Glutamatergic neuron (in vitro differentiated cells): ENCODE measurements around the gene PPM1D. TPM values are rescaled to one million over a fixed set of nuclear protein-coding genes. Genes with fewer than 3 reads are reported as not detected.

Experiments used
- DNase-seq: peaks from one replicate; pipeline ENCODE4 v3.0.0; 2022
- H3K27ac Mint-ChIP-seq: one replicate; pipeline ENCODE4 v1.8.0; 2020; ENCODE audit warnings: mild to moderate bottlenecking, mixed read lengths, inconsistent platforms; ENCODE audit not compliant: unreplicated experiment
- H3K27me3 Mint-ChIP-seq: one replicate; pipeline ENCODE4 v1.8.0; 2020; ENCODE audit warnings: mild to moderate bottlenecking, moderate library complexity, mixed read lengths, inconsistent platforms; ENCODE audit not compliant: unreplicated experiment
- H3K36me3 Mint-ChIP-seq: one replicate; pipeline ENCODE4 v1.8.0; 2020; ENCODE audit warnings: mild to moderate bottlenecking, mixed read lengths, inconsistent platforms; ENCODE audit not compliant: unreplicated experiment
- H3K4me1 Mint-ChIP-seq: one replicate; pipeline ENCODE4 v1.8.0; 2020; ENCODE audit warnings: mild to moderate bottlenecking, low read depth, mixed read lengths, inconsistent platforms; ENCODE audit not compliant: unreplicated experiment
- H3K4me3 Mint-ChIP-seq: one replicate; pipeline ENCODE4 v1.8.0; 2020; ENCODE audit warnings: mild to moderate bottlenecking, mixed read lengths, inconsistent platforms; ENCODE audit not compliant: unreplicated experiment
- H3K9me3 Mint-ChIP-seq: one replicate; pipeline ENCODE4 v1.8.0; 2020; ENCODE audit warnings: mild to moderate bottlenecking, moderate library complexity, mixed read lengths, inconsistent platforms; ENCODE audit not compliant: unreplicated experiment
- CTCF ChIP-seq: fragments of 200-600 bp; sonication (generic); IDR thresholded peaks from one replicate; pipeline ENCODE4 v1.5.0; 2021; ENCODE audit not compliant: partially characterized antibody, unreplicated experiment
- total RNA-seq: library from RNA; stranded (reverse); fragmentation: NEBNext Ultra II Directional; extraction: Animal tissue kit (Norgen Biotek cat#: 25700); gene quantifications from one replicate; pipeline ENCODE4 v1.2.1, GENCODE V29; 2021; ENCODE audit not compliant: unreplicated experiment

The PPM1D gene
- total RNA-seq, 1 donor from 2014 or later = 19.3 TPM

DNA sequence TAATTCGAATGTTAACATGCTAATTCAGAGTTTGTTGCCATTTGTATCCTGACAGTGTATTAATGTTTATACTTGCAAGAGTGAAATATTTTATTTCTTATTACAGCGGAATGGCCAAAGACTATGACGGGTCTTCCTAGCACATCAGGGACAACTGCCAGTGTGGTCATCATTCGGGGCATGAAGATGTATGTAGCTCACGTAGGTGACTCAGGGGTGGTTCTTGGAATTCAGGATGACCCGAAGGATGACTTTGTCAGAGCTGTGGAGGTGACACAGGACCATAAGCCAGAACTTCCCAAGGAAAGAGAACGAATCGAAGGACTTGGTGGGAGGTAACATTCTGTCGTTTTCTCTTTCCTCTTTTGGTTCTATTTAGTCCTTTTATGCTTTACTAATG lies 23.4 kb downstream of the PPM1D start:
- no peak overlapping the region for H3K27ac Mint-ChIP-seq
- H3K4me1 Mint-ChIP-seq = peaks cover 8% of the 10 kb centered on the region
- H3K36me3 Mint-ChIP-seq = no peaks in the 10 kb centered on the region
- TF ChIP-seq CTCF = no peak
- DNase-seq = no peak
- H3K9me3 Mint-ChIP-seq = no peaks in the 10 kb centered on the region
- H3K4me3 Mint-ChIP-seq = no peak overlapping the region
- H3K27me3 Mint-ChIP-seq = no peaks in the 10 kb centered on the region

DNA sequence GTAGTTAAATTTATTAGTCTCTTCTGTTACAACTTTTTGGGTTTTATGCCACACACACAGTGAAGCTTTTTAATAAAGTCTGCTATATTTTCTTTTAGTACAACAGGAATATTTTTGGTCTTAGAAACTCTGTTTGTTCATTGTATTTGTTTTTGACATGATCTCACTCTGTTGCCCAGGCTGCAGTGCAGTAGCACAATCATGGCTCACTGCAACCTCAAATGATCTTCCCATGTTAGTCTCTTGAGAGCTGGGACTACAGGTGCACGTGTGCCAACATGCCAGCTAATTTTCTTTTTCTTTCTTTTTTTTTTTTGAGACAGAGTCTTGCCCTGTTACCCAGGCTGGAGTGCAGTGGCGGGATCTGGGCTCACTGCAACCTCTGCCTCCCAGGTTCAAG lies 27.1 kb downstream of the PPM1D start:
- Mint-ChIP-seq H3K9me3 (no peaks in the 10 kb centered on the region), H3K4me3 (no peak overlapping the region), H3K36me3 (no peaks in the 10 kb centered on the region), H3K27me3 (no peaks in the 10 kb centered on the region), H3K4me1 (peaks cover 3% of the 10 kb centered on the region), H3K27ac (no peak overlapping the region)
- TF ChIP-seq CTCF = no peak
- no peak for DNase-seq

DNA sequence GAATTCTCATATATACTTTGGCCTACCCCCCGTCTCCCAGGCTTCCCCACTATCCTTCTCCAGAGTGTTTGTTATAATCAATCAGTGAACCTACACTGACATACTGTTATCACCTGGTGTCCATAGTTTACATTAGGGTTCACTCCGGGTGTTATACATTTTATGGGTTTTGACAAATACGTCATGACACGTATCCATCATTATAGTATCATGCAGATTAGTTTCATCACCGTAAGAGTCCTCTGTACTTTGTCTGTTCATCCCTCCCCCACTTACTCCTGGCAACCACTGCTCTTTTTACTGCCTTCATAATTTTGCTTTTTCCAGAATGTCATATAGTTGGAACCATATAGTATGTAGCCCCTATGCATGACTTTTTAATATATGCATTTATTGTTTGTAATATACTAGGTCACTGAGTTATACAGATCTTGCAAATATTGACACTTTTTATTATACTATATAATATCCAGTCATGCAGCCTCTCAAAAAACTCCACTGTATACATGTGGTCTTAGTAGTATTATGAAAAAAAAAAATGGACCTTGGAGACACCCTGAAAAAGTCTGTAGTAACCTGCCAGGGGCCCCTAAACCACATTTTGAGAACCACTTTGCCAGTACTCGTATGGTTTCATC lies 28.4 kb downstream of the PPM1D start:
- H3K4me1 Mint-ChIP-seq = peaks cover 2% of the 10 kb centered on the region
- H3K4me3 Mint-ChIP-seq = no peak overlapping the region
- no peak for TF ChIP-seq CTCF
- DNase-seq = no peak
- no peaks in the 10 kb centered on the region for H3K9me3 Mint-ChIP-seq
- peaks cover 1% of the 10 kb centered on the region for H3K27me3 Mint-ChIP-seq
- H3K36me3 Mint-ChIP-seq = no peaks in the 10 kb centered on the region
- H3K27ac Mint-ChIP-seq = no peak overlapping the region

DNA sequence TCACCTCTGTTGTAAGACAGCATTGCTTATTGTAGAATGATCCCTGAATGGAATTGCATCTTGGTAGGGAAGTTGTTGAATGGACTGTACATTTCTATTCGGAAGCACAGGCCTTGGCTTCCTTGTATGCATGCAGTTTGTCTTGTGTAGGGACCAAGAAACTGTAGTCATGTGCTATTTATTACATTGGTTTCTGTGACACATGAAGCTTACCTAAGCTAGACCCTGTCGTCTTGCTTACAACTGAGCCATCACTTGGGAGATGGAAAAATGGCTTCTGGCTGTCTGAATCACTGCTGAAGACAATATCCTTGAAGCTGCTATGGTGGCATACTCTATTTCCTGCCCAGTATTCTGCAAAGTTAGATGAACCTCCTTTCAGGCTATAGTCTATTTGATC lies 29.1 kb downstream of the PPM1D start:
- Mint-ChIP-seq H3K27ac (no peak overlapping the region), H3K36me3 (no peaks in the 10 kb centered on the region), H3K4me1 (no peaks in the 10 kb centered on the region), H3K27me3 (peaks cover 1% of the 10 kb centered on the region), H3K4me3 (no peak overlapping the region), H3K9me3 (no peaks in the 10 kb centered on the region)
- DNase-seq = no peak
- no peak for TF ChIP-seq CTCF

DNA sequence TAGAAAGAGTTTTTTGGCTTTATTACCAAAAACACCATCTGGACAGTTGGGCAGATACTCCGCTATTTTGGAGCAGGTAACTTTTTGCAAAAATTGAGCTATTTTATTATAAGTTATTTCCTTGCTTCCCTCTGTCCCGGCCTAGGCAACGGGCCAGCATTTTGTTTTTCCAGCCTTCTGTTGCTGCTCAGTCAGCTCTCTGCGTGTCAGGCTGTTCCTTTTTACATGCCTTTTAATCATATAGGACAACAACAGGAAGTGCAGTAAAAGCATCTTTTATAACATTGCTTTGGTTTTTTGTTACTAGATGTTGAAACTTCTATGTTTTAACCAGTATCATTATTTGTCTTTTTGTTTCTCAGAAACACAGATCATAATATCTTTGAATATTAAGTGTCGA lies 30.4 kb downstream of the PPM1D start:
- TF ChIP-seq CTCF = no peak
- Mint-ChIP-seq H3K27ac (no peak overlapping the region), H3K9me3 (no peaks in the 10 kb centered on the region), H3K4me3 (no peak overlapping the region), H3K36me3 (no peaks in the 10 kb centered on the region), H3K4me1 (no peaks in the 10 kb centered on the region), H3K27me3 (peaks cover 1% of the 10 kb centered on the region)
- no peak for DNase-seq
